OCI-LY3 (cell line): ENCODE data around the gene IL9.

ENCODE experiments used
- H2AFZ ChIP-seq: fragments of 200-600, 300-600 bp; shearing (Covaris generic); 2 replicates; pipeline ENCODE4 v1.6.0; 2014; ENCODE audit warnings: antibody characterized with exemption, low read depth, low read length
- H3K27ac ChIP-seq: fragments of 200-600, 300-600 bp; sonication (generic); 2 replicates; pipeline ENCODE4 v1.5.1; 2014; ENCODE audit warnings: mild to moderate bottlenecking, low read length, moderate library complexity, mixed read lengths
- H3K27me3 ChIP-seq: fragments of 200-600, 300-600 bp; sonication (generic); 2 replicates; pipeline ENCODE4 v1.6.1; 2014; ENCODE audit warnings: low read depth, low read length, mixed read lengths
- H3K36me3 ChIP-seq: fragments of 200-600, 300-600 bp; sonication (generic); replicated peaks from 2 replicates; pipeline ENCODE3; 2014; ENCODE audit warnings: low read depth, low read length, mixed read lengths
- H3K4me1 ChIP-seq: fragments of 300-600, 200-600 bp; sonication (generic); 2 replicates; pipeline ENCODE4 v1.6.1; 2014; ENCODE audit warnings: low read length, mixed read lengths
- H3K4me2 ChIP-seq: fragments of 200-600, 300-600 bp; sonication (generic); 2 replicates; pipeline ENCODE4 v1.6.1; 2014; ENCODE audit warnings: low read length, mixed read lengths
- H3K4me3 ChIP-seq: fragments of 300-600, 200-600 bp; sonication (generic); 2 replicates; pipeline ENCODE4 v1.5.1; 2014; ENCODE audit warnings: antibody characterized with exemption, mild to moderate bottlenecking, low read length, moderate library complexity
- H3K79me2 ChIP-seq: fragments of 300-600, 200-600 bp; shearing (Covaris generic); 2 replicates; pipeline ENCODE4 v1.6.1; 2014; ENCODE audit warnings: mild to moderate bottlenecking, low read length, mixed read lengths
- H3K9ac ChIP-seq: fragments of 300-600, 200-600 bp; shearing (Covaris generic); 2 replicates; pipeline ENCODE4 v1.6.0; 2014; ENCODE audit warnings: mild to moderate bottlenecking, low read length, moderate library complexity
- H3K9me3 ChIP-seq: fragments of 200-600, 300-600 bp; shearing (Covaris generic); 2 replicates; pipeline ENCODE4 v1.6.1; 2014; ENCODE audit warnings: low read length, mixed read lengths; ENCODE audit not compliant: insufficient read depth
- H4K20me1 ChIP-seq: fragments of 200-600, 300-600 bp; sonication (generic); 2 replicates; pipeline ENCODE4 v1.6.1; 2016; ENCODE audit warnings: low read length, mixed read lengths; ENCODE audit not compliant: insufficient read depth
- CTCF ChIP-seq: fragments of 200-600, 300-600 bp; sonication (generic); IDR thresholded peaks from 2 replicates; pipeline ENCODE4 v1.5.1; 2014; ENCODE audit warnings: antibody characterized with exemption, low read length, low read depth
- EZH2phosphoT487 ChIP-seq: fragments of 200-600 bp; shearing (Covaris generic); IDR thresholded peaks from 2 replicates; pipeline ENCODE4 v1.6.1; 2018; ENCODE audit warnings: antibody characterized with exemption, mixed run types, low read depth

The IL9 gene

GRCh38 chr5:135850231-135850630 is 45.4 kb downstream of the IL9 start:
- no peak for TF ChIP-seq EZH2phosphoT487
- TF ChIP-seq CTCF = no peak
- Histone ChIP-seq H2AFZ (no peak overlapping the region), H3K79me2 (no peaks in the 10 kb centered on the region), H3K4me1 (no peaks in the 10 kb centered on the region), H3K27ac (no peak overlapping the region), H3K4me3 (no peak overlapping the region), H3K4me2 (no peak overlapping the region), H3K9ac (no peak overlapping the region), H3K36me3 (no peaks in the 10 kb centered on the region), H4K20me1 (no peaks in the 10 kb centered on the region), H3K27me3 (no peaks in the 10 kb centered on the region), H3K9me3 (no peaks in the 10 kb centered on the region)

GRCh38 chr5:135847976-135848375 is 47.7 kb downstream of the IL9 start:
- Histone ChIP-seq H3K79me2 (no peaks in the 10 kb centered on the region), H3K4me1 (no peaks in the 10 kb centered on the region), H3K36me3 (no peaks in the 10 kb centered on the region), H3K4me3 (no peak overlapping the region), H3K27ac (no peak overlapping the region), H3K9ac (no peak overlapping the region), H3K27me3 (no peaks in the 10 kb centered on the region), H2AFZ (no peak overlapping the region), H3K4me2 (no peak overlapping the region), H4K20me1 (no peaks in the 10 kb centered on the region), H3K9me3 (no peaks in the 10 kb centered on the region)
- TF ChIP-seq EZH2phosphoT487 (no peak), CTCF (no peak)

- no peaks in the 10 kb centered on the region; the same call in 1 of the 2 replicates for H3K27me3 ChIP-seq
- H4K20me1 ChIP-seq = no peaks in the 10 kb centered on the region
- H3K27ac ChIP-seq = no peak overlapping the region
- H3K4me2 ChIP-seq = no peak overlapping the region
- no peaks in the 10 kb centered on the region for H3K4me1 ChIP-seq
- no peaks in the 10 kb centered on the region for H3K79me2 ChIP-seq
- H2AFZ ChIP-seq = no peak overlapping the region
- TF ChIP-seq EZH2phosphoT487 (no peak), CTCF (no peak)
- no peaks in the 10 kb centered on the region for H3K9me3 ChIP-seq
- H3K9ac ChIP-seq = no peak overlapping the region
- no peaks in the 10 kb centered on the region for H3K36me3 ChIP-seq
- H3K4me3 ChIP-seq = no peak overlapping the region
Observed at GRCh38 chr5:135846311-135846710, 49.3 kb downstream of the IL9 start.

- no peak overlapping the region for H3K4me2 ChIP-seq
- no peak overlapping the region for H2AFZ ChIP-seq
- H3K9me3 ChIP-seq = no peaks in the 10 kb centered on the region
- H3K79me2 ChIP-seq = no peaks in the 10 kb centered on the region
- H3K27ac ChIP-seq = no peak overlapping the region
- H3K4me3 ChIP-seq = no peak overlapping the region
- H3K9ac ChIP-seq = no peak overlapping the region
- H3K4me1 ChIP-seq = no peaks in the 10 kb centered on the region
- peaks cover 10% of the 10 kb centered on the region for H3K27me3 ChIP-seq
- TF ChIP-seq EZH2phosphoT487 (no peak), CTCF (no peak)
- no peaks in the 10 kb centered on the region for H3K36me3 ChIP-seq
- H4K20me1 ChIP-seq = no peaks in the 10 kb centered on the region
Observed at GRCh38 chr5:135843571-135844337, 51.9 kb downstream of the IL9 start.
